NCI-H82 (cell line): ENCODE data around the gene DNMT3L.

Experiments used
- DNase-seq: peaks from one replicate; lab custom pipeline; 2025; lab: John Stamatoyannopoulos, UW

The DNMT3L gene

DNA sequence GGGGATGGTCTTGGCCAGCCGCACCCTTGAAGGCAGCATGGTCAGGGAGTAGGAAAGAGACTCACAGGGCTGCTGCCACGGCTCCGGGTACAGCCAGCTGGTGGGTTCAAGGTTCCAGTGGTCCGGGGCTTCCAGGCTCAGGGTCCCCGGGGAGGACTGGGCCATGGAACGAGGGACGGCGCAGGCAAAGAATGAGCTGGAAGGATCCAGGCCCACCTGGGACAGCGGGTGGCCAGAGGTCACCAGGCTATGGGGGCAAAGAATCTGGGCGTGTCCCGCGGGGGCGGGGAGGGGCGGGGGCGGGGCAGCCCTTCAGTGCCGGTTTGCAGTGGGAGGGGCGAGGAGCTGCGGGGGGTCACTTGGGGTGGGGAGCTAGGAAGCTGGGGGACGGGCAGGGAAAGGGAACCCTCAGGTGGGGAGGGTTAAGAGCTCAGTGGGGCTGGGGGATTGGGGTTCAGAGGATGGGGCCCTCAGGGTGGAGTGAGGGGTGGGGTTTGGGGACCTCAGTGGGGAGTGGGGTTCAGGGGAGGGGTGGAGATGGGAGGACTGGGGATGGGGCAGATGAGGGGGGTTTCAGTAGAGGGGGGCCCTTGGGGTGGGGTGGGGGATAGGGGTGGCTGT is at the start of gene DNMT3L:
DNMT3L (minus strand) TSS at position 223 of the 621 bp plus-strand sequence. CDS start 638 bp downstream, outside the sequence.
- no peak for DNase-seq

DNA sequence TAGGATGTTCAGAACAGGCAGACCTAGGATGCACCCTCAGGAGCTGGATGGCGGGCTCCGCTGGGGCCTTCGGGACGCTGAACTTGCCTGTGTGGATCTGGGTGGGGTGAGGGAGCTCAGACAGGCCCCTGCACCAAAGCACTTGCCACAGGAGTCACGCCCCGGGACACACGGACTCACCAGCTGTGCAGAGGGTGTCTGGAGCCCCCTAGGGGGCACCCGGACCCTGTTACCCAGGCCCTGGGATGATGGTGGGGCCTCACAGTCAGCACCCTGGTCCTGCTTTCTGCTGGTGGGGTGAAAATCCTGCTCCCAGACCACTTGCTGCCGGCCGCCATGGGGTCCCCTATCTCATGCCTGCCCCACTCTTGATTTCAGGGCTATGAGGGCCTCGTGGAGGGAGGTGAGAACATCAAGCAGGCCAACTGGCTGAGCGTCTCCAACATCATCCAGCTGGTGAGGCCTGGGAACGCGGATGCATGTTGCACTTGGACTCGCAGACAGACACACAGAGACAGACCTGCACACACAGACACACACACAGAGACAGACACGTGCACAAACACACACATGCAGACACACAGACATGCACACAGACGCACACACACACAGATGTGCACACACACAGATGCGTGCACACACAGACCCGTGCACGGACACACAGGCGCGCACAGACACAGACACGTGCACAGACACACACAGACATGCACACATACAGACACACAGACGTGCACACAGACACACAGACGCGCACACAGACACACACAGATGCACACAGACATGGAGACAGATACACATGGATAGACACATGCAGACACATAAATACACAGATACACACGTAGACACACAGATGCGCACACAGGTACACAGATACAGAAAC is 49.2 kb upstream of the DNMT3L start:
- no peak for DNase-seq

DNA sequence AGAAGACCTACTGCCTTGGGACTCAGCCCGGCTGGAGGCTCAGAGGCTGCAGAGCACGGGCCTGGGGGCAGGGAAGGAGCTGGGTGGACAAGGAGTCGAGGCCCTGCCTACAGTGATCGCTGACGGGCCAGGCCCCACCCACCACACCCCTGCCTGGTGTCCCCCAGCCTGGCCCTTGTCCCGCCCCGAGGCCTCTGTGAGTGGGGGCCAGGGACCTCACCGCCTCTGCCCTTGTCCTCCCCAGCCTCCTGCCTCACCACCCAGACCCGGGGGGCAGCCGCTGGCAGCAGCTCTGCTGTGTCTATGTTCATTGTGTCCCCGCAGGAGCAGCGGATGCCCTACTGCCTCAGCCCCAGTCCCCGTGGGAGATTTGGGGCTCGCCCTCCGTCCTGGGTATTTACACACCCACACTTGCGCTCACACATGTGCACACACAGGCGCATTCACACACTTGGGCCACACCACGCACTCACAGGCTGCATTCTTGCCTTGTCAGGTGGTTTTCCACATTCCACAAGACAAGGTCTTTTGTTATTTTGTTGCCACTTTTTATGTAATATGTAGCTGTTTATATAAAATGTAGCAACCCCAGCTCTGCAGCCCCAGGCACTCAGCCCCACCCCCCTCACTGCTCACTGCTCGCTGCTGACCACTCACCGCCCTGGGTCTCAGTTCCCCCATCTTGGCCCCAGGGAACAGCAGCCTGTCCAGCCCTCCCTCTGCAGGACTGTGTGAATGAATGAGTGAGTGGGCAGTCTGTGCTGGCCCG is 45.4 kb upstream of the DNMT3L start:
- no peak for DNase-seq

GRCh38 chr21:44305691-44306090 is 44.0 kb upstream of the DNMT3L start:
- DNase-seq, result no peak

DNA sequence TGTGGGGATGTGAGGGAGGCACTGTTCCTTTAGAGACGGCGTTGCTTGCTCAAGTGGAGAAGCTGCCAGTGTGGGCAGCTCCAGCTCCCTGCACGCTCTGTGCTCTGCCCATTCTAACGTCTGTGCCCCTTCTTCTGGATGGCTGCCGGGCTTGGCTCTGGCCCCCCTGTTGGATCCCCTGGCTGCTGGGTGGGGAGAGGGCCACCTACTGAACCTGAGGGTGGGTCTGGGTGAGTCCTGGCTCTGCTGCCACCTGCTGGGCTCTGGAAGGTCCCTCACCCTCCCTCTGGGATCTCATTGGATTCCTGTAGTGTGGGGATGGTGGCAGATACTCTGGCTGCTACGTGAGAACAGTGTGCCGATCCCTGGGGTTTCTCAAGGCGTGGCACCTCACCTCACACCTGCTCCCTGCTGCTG is 43.2 kb upstream of the DNMT3L start:
- DNase-seq, result peak; percentile 89

GRCh38 chr21:44304011-44304616 is 42.4 kb upstream of the DNMT3L start:
- no peak for DNase-seq

GRCh38 chr21:44303490-44303981 is 41.8 kb upstream of the DNMT3L start:
- peak; percentile 58 for DNase-seq

DNA sequence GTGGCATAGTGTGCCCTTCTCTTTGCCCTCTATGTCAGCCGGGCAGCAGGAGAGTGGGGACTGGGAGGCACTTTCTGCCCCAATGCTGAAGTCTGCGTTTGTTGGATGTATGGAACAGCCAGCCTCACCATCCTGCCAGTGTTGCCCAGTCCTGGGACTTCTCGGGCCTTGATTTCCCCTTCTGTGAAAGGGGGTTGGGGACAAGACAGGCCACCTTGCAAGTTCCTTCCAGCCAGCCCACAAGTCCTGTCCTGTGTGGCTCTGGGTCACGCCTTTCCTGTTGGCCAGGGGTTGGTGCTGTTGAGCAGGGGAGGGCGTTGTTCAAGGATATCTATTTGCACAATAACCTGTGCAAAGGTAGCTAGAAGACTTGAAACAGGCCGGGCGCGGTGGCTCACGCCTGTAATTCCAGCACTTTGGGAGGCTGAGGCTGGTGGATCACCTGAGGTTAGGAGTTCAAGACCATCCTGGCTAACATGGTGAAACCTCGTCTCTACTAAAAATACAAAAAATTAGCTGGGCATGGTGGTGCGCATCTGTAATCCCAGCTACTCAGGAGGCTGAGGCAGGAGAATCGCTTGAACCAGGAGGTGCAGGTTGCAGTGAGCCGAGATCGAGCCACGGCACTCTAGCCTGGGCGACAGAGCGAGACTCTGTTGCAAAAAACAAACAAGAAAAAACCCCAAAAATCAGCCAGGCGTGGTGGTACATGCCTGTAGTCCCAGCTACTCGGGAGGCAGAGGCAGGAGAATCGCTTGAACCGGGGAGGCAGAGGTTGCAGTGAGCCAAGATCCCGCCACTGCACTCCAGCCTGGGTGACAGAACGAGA is 41.1 kb upstream of the DNMT3L start:
- DNase-seq, result peak; percentile 52

- DNase-seq, result no peak
Observed at GRCh38 chr21:44301961-44302406, 40.3 kb upstream of the DNMT3L start.

DNA sequence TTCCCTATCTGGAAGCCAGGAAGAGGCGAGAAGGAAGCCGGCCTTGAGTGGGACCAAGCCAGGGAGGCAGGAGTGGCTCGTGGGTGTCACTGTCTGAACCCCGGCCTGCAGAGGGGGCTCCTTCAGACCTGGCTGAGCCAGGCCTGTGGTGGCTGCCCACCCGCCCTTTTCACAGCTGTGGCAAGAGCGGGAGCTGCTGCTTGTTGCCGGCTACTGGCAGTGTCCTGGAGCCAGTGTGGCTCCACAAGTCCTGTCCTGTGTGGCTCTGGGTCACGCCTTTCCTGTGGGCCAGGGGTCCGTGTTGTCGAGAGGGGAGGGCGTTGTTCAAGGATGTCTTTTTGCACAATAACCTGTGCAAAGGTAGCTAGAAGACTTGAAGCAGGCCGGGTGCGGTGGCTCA is 39.4 kb upstream of the DNMT3L start:
- no peak for DNase-seq

- DNase-seq, result peak; percentile 42
Observed at GRCh38 chr21:44300262-44300959, 38.7 kb upstream of the DNMT3L start.

- peak; percentile 70 for DNase-seq
Observed at GRCh38 chr21:44299458-44300261, 38.0 kb upstream of the DNMT3L start, which contains the start of gene PFKL. TSS of gene PFKL (plus strand) at chr21:44300053. CDS start at chr21:44300106, 53 bp downstream.

- DNase-seq, result no peak
Observed at GRCh38 chr21:44299085-44299457, 37.4 kb upstream of the DNMT3L start.

DNA sequence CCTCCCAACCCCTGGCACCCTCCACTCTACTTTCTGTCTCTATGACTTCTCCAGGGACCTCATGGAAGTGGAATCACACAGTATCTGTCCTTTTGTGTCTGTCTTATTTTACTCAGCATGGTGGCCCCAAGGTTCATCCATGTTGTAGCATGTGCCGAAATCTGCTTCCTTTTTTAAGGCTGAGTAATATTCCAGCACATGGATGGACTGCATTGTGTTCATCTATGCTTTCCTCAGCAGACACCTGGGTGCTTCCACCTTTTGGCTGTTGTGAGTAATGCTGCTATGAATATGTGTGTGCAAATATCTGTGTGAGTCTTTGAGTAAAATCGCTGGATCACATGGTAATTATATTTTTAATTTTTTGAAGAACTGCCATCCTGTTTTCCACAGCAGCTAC is 36.6 kb upstream of the DNMT3L start:
- no peak for DNase-seq

GRCh38 chr21:44297525-44298290 is 36.0 kb upstream of the DNMT3L start:
- peak; percentile 93 for DNase-seq

DNA sequence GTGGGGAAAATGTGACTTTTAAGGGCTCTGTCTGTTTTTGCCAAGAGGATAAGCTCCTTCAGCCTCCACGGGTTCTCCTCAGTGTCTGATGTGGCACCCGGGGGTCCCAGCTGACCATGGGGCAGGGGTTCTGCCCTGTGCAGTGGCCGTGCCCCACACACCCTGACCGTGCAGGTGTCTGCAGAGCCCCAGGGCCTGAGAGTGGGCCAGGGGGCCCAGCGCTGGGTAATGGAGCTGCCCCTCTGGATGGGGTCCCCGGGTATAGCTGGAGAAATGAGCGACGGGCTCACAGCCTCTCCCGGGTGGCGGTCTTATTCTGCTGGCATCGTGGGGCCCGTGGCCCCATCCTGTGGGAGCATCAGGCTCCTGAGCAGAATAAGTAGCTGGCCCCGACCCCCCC is 35.2 kb upstream of the DNMT3L start:
- no peak for DNase-seq

DNA sequence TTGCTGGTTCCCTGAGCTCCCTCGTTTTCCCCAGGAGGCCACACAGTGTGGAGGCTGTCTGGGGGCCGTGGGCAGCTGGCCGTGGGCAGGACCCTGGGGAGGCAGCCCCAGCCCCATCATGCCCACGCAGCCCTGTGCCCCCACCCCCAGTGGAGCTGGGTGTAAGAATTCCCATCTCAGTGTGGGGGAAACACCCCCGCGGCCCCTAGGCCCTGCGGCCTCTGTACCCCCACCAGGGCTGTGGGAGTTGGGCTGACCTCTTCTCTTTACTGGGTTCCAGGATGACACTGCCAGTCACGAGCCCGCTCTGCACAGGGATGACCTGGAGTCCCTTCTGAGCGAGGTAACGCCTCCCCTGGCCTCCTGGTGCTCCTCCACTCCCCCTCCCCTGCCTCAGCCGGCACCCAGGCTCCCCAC is 34.4 kb upstream of the DNMT3L start:
- no peak for DNase-seq

DNA sequence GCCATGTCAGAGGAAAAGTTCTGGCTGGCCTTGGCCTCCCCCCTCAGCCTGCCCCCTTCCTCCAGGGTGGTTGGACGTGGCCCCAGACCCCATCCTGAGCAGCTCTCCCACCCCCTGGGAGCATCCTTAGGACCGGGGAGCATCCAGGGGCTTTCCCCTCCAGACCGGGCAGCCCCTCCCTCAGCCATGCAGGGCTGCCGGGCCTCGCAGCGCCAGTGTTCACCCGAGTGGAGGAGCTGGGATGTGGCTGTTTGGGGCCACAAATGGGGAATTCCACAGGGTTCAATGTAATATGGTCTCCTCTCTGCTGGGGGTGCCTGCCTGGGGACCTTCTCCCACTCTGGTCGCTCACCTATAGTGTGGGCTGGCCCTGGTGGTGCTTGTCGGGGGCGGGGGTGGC is 33.9 kb upstream of the DNMT3L start:
- DNase-seq, result no peak

DNA sequence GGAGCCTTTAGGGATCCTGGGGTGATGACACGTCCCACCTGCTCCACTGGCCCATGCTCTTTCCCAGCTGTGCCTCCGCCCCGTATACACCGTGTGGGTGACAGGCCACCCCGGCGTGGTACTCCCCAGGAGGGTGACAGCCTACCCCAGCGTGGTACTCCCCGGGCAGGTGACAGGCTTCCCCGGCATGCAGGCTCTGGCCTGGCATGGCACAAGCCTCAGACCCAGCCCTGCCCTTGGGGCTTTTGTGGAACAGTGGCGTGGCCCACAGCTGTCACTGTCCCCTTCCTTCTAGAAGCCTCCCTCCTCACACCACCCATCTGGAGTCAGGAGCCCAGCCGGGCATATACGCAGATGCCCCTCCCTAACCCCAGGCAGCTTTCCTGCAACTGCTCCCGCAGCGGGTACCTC is 33.5 kb upstream of the DNMT3L start:
- DNase-seq, result no peak
